SKM-1 (cell line): ENCODE data around the gene ABCF1.
"Not testable (repeated sequence)": the region's sequence is repeated elsewhere in the genome, so short reads cannot be mapped to it uniquely, and the experiment has no call there.

Experiments used
- DNase-seq: peaks from one replicate; lab custom pipeline; 2025; ENCODE audit not compliant: unreplicated experiment; lab: John Stamatoyannopoulos, UW

ABCF1 gene

GRCh38 chr6:30571075-30571761 lies at the start of gene ABCF1:
ABCF1 (plus strand) TSS chr6:30571442; CDS start chr6:30571488, 46 bp downstream.
- DNase-seq = peak; percentile 88

- not testable (repeated sequence) for DNase-seq
Measured at GRCh38 chr6:30521952-30522351, 49.3 kb upstream of the ABCF1 start.

- not testable (repeated sequence) for DNase-seq
Measured at GRCh38 chr6:30526444-30526843, 44.8 kb upstream of the ABCF1 start.

- DNase-seq = not testable (repeated sequence)
Measured at GRCh38 chr6:30529349-30529875, 41.8 kb upstream of the ABCF1 start.

GRCh38 chr6:30530014-30530413 lies 41.2 kb upstream of the ABCF1 start:
- no peak for DNase-seq

- DNase-seq = no peak
Measured at GRCh38 chr6:30533460-30534294, 37.6 kb upstream of the ABCF1 start.

- DNase-seq = no peak
Measured at GRCh38 chr6:30537931-30538330, 33.3 kb upstream of the ABCF1 start.

GRCh38 chr6:30541515-30542403 lies 29.5 kb upstream of the ABCF1 start:
- DNase-seq = peak; percentile 60

- no peak for DNase-seq
Measured at GRCh38 chr6:30542404-30542725, 28.9 kb upstream of the ABCF1 start.

- no peak for DNase-seq
Measured at GRCh38 chr6:30542915-30543314, 28.3 kb upstream of the ABCF1 start.

GRCh38 chr6:30543821-30544220 lies 27.4 kb upstream of the ABCF1 start:
- DNase-seq = no peak

GRCh38 chr6:30544666-30545272 lies 26.5 kb upstream of the ABCF1 start:
- peak; percentile 40 for DNase-seq

GRCh38 chr6:30547454-30547853 lies 23.8 kb upstream of the ABCF1 start:
- DNase-seq = no peak

GRCh38 chr6:30548375-30548774 lies 22.9 kb upstream of the ABCF1 start:
- DNase-seq = no peak

- no peak for DNase-seq
Measured at GRCh38 chr6:30554404-30554803, 16.8 kb upstream of the ABCF1 start.

- no peak for DNase-seq
Measured at GRCh38 chr6:30554962-30555815, 16.1 kb upstream of the ABCF1 start.

- no peak for DNase-seq
Measured at GRCh38 chr6:30555816-30556065, 15.5 kb upstream of the ABCF1 start.

- DNase-seq = peak; percentile 69
Measured at GRCh38 chr6:30556066-30556905, 15.0 kb upstream of the ABCF1 start, which contains the start of gene GNL1. GNL1 (minus strand) TSS chr6:30556489; CDS start chr6:30556203, 286 bp downstream.
